Hepatocyte (in vitro differentiated cells): Measurements from ENCODE around the gene TMEM87B. TPM values are rescaled to one million over a fixed set of nuclear protein-coding genes. Genes with fewer than 3 reads are reported as not detected.

ENCODE experiments used
- DNase-seq: peaks from one replicate; pipeline ENCODE4 v3.0.0-alpha.2; 2016; ENCODE audit warnings: low spot score
- H2AFZ ChIP-seq: fragments of 200-600 bp; sonication (generic); 2 replicates; pipeline ENCODE4 v1.6.0; 2016; ENCODE audit warnings: antibody characterized with exemption, mild to moderate bottlenecking
- H3K27ac ChIP-seq: fragments of 200-600 bp; sonication (generic); 2 replicates; pipeline ENCODE4 v1.5.1; 2016; ENCODE audit warnings: mild to moderate bottlenecking
- H3K27me3 ChIP-seq: fragments of 200-600 bp; sonication (generic); 2 replicates; pipeline ENCODE4 v1.6.1; 2016
- H3K36me3 ChIP-seq: fragments of 200-600 bp; sonication (generic); replicated peaks from 2 replicates; pipeline ENCODE4 v1.5.1; 2016; ENCODE audit warnings: low read depth; ENCODE audit not compliant: insufficient read depth
- H3K4me1 ChIP-seq: fragments of 200-600 bp; sonication (generic); 2 replicates; pipeline ENCODE4 v1.5.1; 2016; ENCODE audit warnings: mild to moderate bottlenecking, moderate library complexity; ENCODE audit not compliant: insufficient read depth
- H3K4me2 ChIP-seq: fragments of 200-600 bp; sonication (generic); 2 replicates; pipeline ENCODE4 v1.6.0; 2016
- H3K4me3 ChIP-seq: fragments of 200-600 bp; sonication (generic); 2 replicates; pipeline ENCODE4 v1.5.1; 2016; ENCODE audit warnings: mild to moderate bottlenecking
- H3K79me2 ChIP-seq: fragments of 200-600 bp; sonication (generic); 2 replicates; pipeline ENCODE4 v1.6.0; 2017; ENCODE audit warnings: mild to moderate bottlenecking
- H3K9me2 ChIP-seq: fragments of 200-600 bp; sonication (generic); replicated peaks from 2 replicates; pipeline ENCODE4 v1.6.0; 2017; ENCODE audit warnings: mild to moderate bottlenecking; ENCODE audit not compliant: insufficient read depth
- H3K9me3 ChIP-seq: fragments of 200-600 bp; sonication (generic); 2 replicates; pipeline ENCODE4 v1.5.1; 2016; ENCODE audit warnings: low read depth, mild to moderate bottlenecking
- H4K20me1 ChIP-seq: fragments of 200-600 bp; sonication (generic); 2 replicates; pipeline ENCODE4 v1.6.0; 2016; ENCODE audit warnings: mild to moderate bottlenecking; ENCODE audit not compliant: insufficient read depth, poor library complexity, severe bottlenecking
- EZH2 ChIP-seq: fragments of 200-600 bp; sonication (generic); IDR thresholded peaks from 2 replicates; pipeline ENCODE4 v1.6.1; 2016; ENCODE audit warnings: antibody characterized with exemption, mild to moderate bottlenecking, borderline replicate concordance
- EZH2phosphoT487 ChIP-seq: fragments of 200-600 bp; sonication (generic); IDR thresholded peaks from one replicate; pipeline ENCODE4 v1.6.1; 2018; ENCODE audit warnings: antibody characterized with exemption, mild to moderate bottlenecking, low read depth, moderate library complexity; ENCODE audit not compliant: unreplicated experiment, severe bottlenecking
- WGBS: methylation state at CpG from one replicate; pipeline ENCODE4 v1.1.6; 2016; ENCODE audit warnings: low lambda C conversion rate; ENCODE audit errors: missing lambda C conversion rate; 5-methylcytosine and 5-hydroxymethylcytosine counted together
- polyA plus RNA-seq: library from polyadenylated mRNA; unstranded; fragments of >200 nt; fragmentation: Nextera tagmentation; extraction: Ambion mirVana; gene quantifications from 2 replicates; pipeline ENCODE4 v1.2.1, GENCODE V29; 2016
- total RNA-seq: library from RNA; depleted of rRNA; stranded (reverse); fragments of >200 nt; gene quantifications from 2 replicates; pipeline ENCODE4 v1.2.3, GENCODE V29; 2014
- TF ChIP-seq, protein P1 (sequence below): fragments of 200-600 bp; sonication (generic); IDR thresholded peaks from 2 replicates; pipeline ENCODE4 v1.5.1; 2016; ENCODE audit warnings: antibody characterized with exemption, mild to moderate bottlenecking; ENCODE audit not compliant: poor library complexity

Gene TMEM87B, protein sequence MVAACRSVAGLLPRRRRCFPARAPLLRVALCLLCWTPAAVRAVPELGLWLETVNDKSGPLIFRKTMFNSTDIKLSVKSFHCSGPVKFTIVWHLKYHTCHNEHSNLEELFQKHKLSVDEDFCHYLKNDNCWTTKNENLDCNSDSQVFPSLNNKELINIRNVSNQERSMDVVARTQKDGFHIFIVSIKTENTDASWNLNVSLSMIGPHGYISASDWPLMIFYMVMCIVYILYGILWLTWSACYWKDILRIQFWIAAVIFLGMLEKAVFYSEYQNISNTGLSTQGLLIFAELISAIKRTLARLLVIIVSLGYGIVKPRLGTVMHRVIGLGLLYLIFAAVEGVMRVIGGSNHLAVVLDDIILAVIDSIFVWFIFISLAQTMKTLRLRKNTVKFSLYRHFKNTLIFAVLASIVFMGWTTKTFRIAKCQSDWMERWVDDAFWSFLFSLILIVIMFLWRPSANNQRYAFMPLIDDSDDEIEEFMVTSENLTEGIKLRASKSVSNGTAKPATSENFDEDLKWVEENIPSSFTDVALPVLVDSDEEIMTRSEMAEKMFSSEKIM
- total RNA-seq (39.5 and 59.5 TPM in 2 replicates), polyA plus RNA-seq (16.9 and 21.1 TPM in 2 replicates)

DNA sequence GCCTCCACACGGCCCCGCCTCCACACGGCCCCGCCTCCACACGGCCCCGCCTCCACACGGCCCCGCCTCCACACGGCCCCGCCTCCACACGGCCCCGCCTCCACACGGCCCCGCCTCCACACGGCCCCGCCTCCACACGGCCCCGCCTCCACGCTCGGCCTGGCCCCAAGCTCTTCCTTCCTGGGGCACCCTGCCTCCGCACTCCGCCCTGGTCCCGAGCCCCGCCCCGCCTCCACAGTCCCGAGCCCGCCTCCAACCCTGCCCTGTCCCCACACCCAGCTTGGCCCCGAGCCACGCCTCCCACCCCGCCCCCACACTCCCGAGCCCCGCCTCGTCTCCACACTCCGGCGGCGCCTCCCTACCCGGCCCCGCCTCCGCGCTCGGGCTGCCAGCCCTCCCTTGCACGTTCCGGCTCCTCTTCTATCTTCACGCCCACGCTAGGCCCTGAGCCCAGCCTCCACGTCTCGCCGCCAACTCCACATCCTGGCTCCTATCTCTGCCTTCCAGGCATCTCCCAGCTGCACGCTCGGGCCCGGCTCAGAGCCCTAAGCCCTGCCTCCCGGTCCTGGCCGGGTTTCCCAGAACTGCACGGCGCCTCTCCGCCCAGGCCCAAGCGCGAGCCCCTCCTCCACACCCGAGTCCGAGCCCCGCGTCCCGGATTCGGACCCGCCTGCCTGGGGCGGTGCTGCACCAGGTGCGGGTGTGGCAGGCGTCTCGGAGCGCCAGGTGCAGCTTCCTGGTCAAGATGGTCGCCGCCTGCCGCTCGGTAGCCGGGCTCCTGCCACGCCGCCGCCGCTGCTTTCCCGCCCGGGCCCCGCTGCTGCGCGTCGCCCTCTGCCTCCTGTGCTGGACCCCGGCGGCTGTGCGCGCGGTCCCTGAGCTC lies at the start of gene TMEM87B:
TMEM87B (plus strand) TSS at position 423 of the 883 bp plus-strand sequence; CDS start at position 746, 323 bp downstream.
- Histone ChIP-seq H3K4me1 (peaks cover 19% of the 10 kb centered on the region), H2AFZ (peak within 1 kb of the TSS; percentile 74), H3K79me2 (peaks cover 40% of the 10 kb centered on the region), H3K4me2 (peak within 1 kb of the TSS; percentile 86), H3K27me3 (no peaks in the 10 kb centered on the region), H4K20me1 (peaks cover 8% of the 10 kb centered on the region), H3K27ac (peak within 1 kb of the TSS; percentile 99), H3K9me3 (no peaks in the 10 kb centered on the region), H3K9me2 (no peaks in the 10 kb centered on the region), H3K36me3 (no peaks in the 10 kb centered on the region), H3K4me3 (peak within 1 kb of the TSS; percentile 89)
- no peak for TF ChIP-seq EZH2
- TF ChIP-seq, protein P1, sequence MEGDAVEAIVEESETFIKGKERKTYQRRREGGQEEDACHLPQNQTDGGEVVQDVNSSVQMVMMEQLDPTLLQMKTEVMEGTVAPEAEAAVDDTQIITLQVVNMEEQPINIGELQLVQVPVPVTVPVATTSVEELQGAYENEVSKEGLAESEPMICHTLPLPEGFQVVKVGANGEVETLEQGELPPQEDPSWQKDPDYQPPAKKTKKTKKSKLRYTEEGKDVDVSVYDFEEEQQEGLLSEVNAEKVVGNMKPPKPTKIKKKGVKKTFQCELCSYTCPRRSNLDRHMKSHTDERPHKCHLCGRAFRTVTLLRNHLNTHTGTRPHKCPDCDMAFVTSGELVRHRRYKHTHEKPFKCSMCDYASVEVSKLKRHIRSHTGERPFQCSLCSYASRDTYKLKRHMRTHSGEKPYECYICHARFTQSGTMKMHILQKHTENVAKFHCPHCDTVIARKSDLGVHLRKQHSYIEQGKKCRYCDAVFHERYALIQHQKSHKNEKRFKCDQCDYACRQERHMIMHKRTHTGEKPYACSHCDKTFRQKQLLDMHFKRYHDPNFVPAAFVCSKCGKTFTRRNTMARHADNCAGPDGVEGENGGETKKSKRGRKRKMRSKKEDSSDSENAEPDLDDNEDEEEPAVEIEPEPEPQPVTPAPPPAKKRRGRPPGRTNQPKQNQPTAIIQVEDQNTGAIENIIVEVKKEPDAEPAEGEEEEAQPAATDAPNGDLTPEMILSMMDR = no peak
- TF ChIP-seq EZH2phosphoT487 = no peak
- under 1% methylated on average over 54 of the region's 90 CpGs for WGBS
- peak; percentile 99 for DNase-seq

DNA sequence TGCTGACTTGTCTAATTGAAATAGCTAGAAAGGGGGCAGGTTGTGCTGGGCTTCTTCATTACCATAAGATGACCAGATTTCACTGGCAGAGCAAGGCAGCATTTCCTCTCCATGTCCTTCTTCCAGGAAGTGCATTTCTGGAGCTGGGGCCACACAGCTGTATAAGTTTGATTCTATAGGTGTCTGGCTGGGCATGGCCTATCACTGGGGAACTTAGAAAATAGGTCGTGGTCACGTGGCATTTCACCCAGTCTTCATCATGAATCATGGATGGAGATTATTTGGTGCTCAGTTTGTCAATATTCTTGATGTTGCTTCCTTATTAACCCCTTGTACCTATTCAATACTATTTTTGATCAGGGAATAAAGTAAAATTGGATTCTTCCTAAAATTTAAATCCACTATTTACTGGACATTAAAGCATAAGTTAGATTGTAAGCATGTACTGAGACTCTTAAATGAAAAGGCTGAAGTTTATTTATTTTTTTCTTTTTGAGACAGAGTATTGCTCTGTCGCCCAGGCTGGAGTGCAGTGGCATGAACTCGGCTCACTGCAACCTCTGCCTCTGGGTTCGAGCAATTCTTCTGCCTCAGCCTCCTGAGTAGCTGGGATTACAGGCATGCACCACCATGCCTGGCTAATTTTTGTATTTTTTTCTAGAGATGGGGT lies 49.5 kb upstream of the TMEM87B start:
- no peaks in the 10 kb centered on the region for H3K9me2 ChIP-seq
- H4K20me1 ChIP-seq = no peaks in the 10 kb centered on the region
- no peak overlapping the region for H3K4me3 ChIP-seq
- no peak for DNase-seq
- no peak overlapping the region for H2AFZ ChIP-seq
- no peaks in the 10 kb centered on the region for H3K27me3 ChIP-seq
- WGBS = 98% methylated on average over 5 of the region's 5 CpGs
- H3K4me2 ChIP-seq = no peak overlapping the region
- H3K79me2 ChIP-seq = no peaks in the 10 kb centered on the region
- H3K4me1 ChIP-seq = no peaks in the 10 kb centered on the region
- no peak overlapping the region for H3K27ac ChIP-seq
- no peaks in the 10 kb centered on the region for H3K9me3 ChIP-seq
- TF ChIP-seq EZH2 (no peak), EZH2phosphoT487 (no peak)
- TF ChIP-seq, protein P1 = no peak
- no peaks in the 10 kb centered on the region for H3K36me3 ChIP-seq

DNA sequence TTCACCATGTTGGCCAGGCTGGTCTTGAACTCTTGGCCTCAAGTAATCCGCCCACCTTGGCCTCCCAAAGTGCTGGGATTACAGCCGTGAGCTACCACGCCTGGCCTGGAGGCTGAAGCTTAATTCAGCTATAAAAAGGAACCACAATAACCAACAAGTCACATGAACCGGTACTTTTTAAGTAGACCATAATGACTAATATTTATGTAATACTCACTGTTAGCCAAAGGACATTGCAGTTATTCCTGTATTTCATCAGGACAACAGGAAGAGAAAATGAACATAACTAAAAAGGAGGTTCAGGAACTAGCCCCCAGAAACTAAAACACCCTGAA lies 49.0 kb upstream of the TMEM87B start:
- Histone ChIP-seq H3K27ac (no peak overlapping the region), H3K36me3 (no peaks in the 10 kb centered on the region), H2AFZ (no peak overlapping the region)

More for the DNA sequence above, 49.0 kb upstream of the TMEM87B start:
- Histone ChIP-seq H3K27me3 (no peaks in the 10 kb centered on the region), H3K4me2 (no peak overlapping the region), H3K9me2 (no peaks in the 10 kb centered on the region), H3K4me3 (no peak overlapping the region), H3K79me2 (no peaks in the 10 kb centered on the region), H3K4me1 (no peaks in the 10 kb centered on the region), H3K9me3 (no peaks in the 10 kb centered on the region), H4K20me1 (no peaks in the 10 kb centered on the region)
- TF ChIP-seq, protein P1 = no peak
- TF ChIP-seq EZH2phosphoT487 (no peak), EZH2 (no peak)
- no peak for DNase-seq
- 88% methylated on average over 4 of the region's 4 CpGs for whole genome bisulfite sequencing
